ENCODE measurements around the gene WDFY4.

- TF ChIP-seq POLR2A (IDR thresholded peaks at IDR 0.05) = no peak
- TF ChIP-seq CTCF (IDR thresholded peaks at IDR 0.05) = no peak
- TF ChIP-seq POLR2AphosphoS5 (IDR thresholded peaks at IDR 0.05; ENCODE audit: insufficient read depth in 1 of 2, low read depth in 1 of 2) = no peak
Observed at GRCh38 chr10:48777110-48777509, 92.4 kb downstream of the WDFY4 start.
